HUDEP-2 (cell line): ENCODE measurements around the gene POMT1.
"Not testable (repeated sequence)": the region's sequence is repeated elsewhere in the genome, so short reads cannot be mapped to it uniquely, and the experiment has no call there.

Experiments used
- DNase-seq, 76 experiments: peaks; one replicate each; lab custom pipeline; 2025; ENCODE audit not compliant: unreplicated experiment in 76 of 76; lab: John Stamatoyannopoulos, UW

POMT1 gene

DNA sequence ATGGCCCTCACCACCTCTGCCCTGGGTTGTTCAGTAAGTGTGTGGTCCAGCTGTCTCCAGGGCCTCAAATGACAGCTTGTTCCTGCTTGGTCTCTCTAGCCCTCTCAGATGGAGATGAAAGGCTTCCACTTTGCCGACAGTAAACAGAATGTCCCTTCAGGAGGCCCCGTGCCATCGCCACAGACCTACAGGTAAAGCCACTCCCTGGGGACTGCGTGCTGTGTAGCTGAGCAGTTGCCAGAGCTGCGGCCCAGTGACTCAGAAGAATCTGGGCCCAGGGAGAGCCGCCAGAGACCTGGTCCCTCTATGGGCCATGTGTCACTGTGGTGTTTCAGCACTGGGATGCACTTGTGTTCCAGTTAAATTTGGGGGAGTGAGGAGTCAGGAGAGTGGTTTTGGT is 10.6 kb upstream of the POMT1 start:
- no peak for DNase-seq

DNA sequence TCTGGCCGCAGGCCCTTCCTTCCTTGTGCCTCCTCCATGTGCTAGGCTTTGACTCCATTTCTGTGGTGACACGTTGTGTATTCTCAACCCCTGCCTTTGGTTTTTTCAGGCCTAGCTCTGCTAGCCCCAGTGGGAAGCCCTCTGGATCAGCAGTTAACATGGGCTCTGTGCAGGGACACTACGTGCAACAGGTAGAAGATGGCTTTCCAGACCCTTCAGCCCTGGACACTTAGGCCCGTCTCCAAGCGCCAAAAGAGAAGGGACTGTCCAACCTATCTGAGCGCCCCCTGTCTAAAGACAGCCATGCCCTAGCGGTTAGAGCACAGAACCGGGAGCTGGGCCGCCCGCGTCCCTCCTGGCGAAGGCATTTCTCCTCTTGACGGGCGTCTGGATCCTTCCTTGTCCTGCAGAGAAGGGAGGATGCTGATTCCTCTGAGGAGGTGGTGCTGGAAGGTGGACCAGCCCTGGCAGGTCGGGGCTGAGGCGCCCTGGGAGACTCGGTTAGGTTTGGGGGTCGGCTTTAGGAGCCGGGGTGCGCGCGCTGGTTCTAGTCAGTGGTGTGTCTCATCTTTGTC is 8.3 kb upstream of the POMT1 start:
- DNase-seq: no peak

DNA sequence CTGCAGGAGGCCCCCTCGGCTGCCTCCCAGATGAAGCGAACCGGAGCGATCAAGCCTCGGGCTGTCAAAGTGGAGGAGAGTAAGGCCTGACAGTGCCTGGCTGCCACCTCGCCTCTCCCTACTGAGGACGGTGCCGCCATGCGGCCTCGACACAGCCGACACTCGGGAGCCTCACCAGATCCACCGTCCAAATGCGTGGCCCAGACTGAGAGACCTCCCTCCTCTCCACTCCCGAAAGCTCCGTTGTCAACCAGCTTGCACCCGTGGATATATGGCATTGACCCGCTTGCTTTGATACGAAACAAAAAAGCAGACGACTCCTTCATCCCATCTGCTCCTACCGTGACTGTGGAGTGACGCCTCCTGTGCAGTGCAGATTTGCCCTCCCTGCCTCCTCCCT is 6.9 kb upstream of the POMT1 start:
- no peak for DNase-seq

DNA sequence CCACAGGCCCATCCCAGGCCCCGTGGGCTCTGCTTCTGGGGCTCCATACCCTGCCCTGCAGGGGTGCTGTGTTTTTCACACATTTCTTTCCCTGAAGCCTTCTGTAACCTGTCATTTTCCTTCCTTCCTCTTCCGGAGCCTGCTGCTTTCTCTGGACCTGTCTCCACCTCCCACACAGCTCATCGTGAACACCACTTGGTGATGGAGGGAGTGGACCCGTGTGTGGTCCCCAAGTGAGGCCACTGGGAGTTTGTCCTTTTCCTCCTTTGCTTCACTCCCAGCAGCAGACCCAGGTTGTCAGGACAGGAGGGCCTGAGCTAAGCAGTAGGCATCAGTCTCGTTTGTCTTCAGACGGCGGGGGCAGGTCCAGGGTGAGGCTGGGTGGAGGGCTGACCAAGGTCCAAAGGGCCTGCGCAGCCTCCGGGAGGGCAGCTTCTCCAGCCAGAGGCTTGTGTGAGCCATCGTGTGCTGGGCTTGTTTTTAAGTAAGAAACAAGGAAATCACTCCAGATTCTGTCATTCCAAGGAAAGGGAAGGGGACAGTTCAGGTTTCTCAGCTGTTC is 5.8 kb upstream of the POMT1 start:
- no peak for DNase-seq

GRCh38 chr9:131499254-131499767 is 3.4 kb upstream of the POMT1 start:
- DNase-seq: no peak

DNA sequence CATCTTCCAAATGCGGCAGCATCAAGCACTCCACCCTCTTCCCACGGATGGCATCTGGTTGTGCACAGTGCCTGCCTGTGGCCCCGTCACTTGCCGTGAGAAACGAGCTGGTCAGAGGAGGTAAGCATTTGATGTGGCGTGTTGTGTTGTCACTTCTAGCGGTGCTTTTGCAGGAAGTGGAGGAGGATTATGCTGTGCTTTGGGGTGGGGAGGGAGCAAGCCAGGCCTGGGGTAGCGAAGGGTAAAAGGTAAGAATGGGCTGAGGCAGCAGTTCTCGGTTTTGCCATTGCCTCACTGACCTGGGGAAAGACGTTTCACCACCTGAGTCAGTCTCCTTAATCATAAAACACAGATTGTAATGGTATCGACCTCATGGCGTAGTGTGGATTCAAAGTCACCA is 2.3 kb upstream of the POMT1 start:
- DNase-seq: no peak

DNA sequence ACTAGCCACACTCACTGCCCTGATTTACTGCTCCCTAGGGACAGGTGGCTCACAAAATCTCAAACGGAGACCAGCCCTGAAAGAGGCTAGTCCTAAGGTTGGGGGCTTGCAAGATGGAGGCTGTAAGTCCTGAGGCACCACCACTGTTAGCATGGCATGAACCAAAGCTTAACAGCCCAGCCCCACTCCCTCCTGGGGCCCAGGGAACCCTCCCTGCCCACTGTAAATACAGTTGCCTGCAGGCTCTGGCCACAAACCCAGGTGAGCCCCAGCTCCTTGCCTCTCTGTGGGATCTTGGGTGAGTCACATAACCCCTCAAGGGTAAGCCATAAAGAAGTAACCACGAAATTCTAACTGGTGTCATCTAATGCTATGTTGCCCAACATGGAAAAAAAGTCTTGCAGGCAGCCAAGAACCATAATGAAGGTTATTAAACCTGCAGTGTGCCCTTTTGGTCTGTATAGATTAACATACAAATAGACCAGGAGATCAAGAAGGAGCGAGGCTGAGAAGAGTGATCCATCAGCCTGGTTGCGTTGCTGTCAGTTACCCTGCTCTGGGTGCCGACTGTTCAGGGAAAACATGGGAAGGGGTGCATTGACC is 1.7 kb upstream of the POMT1 start:
- no peak for DNase-seq

- DNase-seq: peak in 13 of 76 experiments; percentile 1 to 33 (median 9)
Observed at GRCh38 chr9:131503626-131504465, 1.1 kb downstream of the POMT1 start.

DNA sequence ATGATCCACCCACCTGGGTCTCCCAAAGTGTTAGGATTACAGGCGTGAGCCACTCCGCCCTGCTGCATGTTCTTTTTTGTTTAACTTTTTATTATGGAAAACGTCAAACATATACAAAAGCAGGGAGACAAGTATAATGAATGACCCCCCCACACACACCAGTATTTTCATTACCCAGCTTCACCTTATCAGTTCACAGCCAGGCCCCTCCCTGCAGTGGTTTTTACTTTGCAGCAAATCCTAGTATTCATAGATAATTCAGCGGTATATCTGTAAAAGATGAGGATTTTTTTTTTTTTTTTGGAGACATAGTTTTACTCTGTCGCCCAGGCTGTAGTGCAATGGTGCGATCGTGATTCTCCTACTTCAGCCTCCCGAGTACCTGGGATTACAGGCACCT is 2.3 kb downstream of the POMT1 start:
- DNase-seq: peak in 19 of 76 experiments; percentile 2 to 41 (median 12)

DNA sequence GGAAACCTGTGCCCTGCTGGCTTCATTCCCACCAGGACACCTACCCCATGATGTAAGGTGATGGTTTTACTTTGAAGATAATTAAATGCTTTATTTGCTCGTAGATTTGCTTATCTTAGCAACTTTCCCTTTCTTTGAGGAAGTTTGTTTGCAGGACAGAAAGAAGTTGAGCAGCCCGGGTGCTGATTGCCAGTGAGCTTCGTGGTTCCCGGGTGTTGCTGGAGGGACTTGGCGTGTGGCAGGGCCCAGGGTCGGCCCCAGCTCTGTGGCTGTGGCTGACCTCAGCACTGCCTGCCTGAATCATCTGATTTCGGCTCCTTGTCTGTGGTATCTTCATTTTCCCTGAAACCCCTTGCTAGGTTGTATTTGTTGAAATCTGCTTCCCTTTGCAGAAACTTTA is 8.7 kb downstream of the POMT1 start:
- DNase-seq: no peak

- DNase-seq: no peak
Observed at GRCh38 chr9:131511880-131512279, 9.2 kb downstream of the POMT1 start.

DNA sequence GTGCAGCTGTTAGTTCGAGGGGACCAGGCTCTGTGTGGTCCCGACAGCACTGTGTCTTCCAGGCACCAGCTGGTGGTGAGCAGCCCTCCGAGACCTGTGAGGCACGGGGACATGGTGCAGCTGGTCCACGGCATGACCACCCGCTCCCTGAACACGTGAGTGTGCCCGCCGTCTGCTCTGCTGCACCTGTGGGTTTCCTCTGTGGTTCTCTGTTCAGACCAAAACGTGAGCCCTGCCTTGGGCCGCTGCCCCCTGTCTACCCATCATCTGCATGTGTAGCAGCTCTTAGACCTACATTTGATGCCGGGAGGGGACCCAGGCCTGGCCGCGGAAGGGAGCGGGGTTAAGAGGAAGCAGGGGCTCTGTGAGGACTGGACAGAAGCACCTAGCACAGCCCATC is 10.5 kb downstream of the POMT1 start:
- no peak for DNase-seq

- not testable (repeated sequence) for DNase-seq
Observed at GRCh38 chr9:131515559-131516031, 12.9 kb downstream of the POMT1 start.

DNA sequence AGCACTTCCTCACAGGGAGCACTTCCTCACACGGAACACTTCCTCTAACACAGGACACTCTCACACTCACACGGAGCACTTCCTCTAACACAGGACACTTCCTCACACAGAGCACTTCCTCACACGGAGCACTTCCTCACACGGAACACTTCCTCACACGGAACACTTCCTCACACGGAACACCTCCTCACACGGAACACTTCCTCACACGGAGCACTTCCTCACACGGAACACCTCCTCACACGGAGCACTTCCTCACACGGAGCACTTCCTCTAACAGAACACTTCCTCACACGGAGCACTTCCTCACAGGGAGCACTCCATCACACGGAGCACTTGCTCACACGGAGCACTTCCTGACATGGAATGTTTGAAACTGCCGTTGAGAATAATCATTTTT is 13.4 kb downstream of the POMT1 start:
- no peak for DNase-seq

- no peak for DNase-seq
Observed at GRCh38 chr9:131516930-131517329, 14.2 kb downstream of the POMT1 start.

DNA sequence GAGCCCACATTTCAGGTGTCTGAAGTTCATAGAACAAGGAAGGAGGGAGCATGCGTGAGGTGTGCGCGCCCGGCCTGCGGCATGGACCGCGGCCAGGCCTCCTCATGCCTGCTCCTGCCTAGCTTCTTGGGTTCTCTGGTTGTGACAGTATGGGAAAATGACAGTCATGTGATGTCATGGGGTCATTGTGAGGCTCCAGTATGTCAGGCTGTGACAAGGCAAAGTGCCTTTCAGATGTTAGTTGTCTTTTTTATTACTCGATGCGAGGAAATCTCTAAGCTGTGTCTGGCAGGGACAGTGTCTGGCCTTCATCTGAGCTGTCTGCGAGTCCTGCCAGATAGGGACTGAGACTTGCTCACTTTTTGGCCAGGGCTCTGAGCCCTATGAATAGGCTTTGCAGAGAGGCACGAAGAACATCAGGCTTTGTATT is 15.1 kb downstream of the POMT1 start:
- DNase-seq: no peak

GRCh38 chr9:131518553-131518952 is 15.8 kb downstream of the POMT1 start:
- no peak for DNase-seq

DNA sequence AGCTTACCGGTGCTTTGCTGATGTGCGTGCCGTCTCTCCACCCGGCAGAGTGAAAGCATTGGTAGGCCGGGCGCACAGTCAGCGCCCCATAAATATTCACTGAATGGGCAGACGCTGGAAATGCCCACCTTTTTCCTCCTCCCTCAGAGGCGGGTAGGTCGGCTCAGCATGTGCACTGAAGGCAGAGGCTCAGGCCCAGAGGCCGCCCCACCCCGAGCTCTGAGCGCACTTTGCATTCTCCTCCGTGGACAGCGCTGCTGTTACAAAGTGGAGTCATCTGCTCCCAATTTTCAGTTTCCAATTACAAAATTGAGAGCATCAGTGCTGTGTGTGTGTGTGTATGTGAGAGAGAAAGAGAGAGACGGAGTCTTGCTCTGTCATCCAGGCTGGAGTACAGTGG is 17.8 kb downstream of the POMT1 start:
- DNase-seq: no peak

DNA sequence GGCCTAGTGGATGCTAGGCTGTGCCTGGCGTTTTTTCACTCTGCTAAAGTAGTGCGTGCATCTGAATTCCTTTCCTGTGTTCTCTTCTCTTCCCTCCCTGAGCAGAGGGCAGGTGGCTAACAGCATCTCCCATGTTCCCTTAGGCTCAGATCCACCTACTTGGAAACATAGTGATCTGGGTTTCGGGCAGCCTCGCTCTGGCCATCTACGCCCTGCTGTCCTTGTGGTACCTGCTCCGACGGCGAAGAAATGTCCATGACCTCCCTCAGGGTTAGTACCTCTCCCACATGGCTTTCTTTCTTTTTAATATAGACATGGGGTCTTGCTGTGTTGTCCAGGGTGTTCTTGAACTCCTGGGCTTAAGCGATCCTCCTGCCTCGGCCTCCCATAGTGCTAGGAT is 18.5 kb downstream of the POMT1 start:
- no peak for DNase-seq

DNA sequence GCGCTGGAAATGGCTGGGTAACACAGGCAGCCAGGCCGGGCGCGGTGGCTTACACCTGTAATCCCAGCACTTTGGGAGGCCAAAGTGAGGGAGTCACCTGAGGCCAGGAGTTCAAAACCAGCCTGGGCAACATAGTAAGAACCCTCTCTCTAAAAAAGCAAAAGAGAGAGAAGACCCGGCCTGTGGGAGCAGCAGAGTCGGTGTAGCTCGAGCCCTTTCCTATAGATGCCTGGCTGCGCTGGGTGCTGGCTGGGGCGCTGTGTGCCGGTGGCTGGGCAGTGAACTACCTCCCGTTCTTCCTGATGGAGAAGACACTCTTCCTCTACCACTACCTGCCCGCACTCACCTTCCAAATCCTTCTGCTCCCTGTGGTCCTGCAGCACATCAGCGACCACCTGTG is 19.1 kb downstream of the POMT1 start:
- DNase-seq: no peak
